Right lobe of liver (tissue), 4 donors: Measurements from ENCODE around the gene RGS2.

ENCODE experiments used
- CTCF ChIP-seq, 4 donors: fragments of 200-600 bp in 3 of 4; fragments of 450-650 bp in 1 of 4; IDR thresholded peaks; one replicate each; pipeline versions ENCODE4 v1.5.1 to v1.8.0; 2016 to 2022; ENCODE audit warnings: antibody characterized with exemption in 4 of 4, mild to moderate bottlenecking in 2 of 4
- POLR2A ChIP-seq: fragments of 450-650 bp; IDR thresholded peaks from one replicate; pipeline ENCODE4 v1.6.1; 2017; ENCODE audit warnings: antibody characterized with exemption, mild to moderate bottlenecking
- donor health status: DM: no; HTN: no; CAD: no.
- donor health status: DM: no; HTN: no; CAD: no.
- donor health status: DM: no; HTN: yes; CAD: no.

- no peak for TF ChIP-seq CTCF (IDR thresholded peaks at IDR 0.05)
- no peak for TF ChIP-seq POLR2A
Measured at GRCh38 chr1:192784397-192784796, 24.4 kb upstream of the RGS2 start.
